Chondrocyte (in vitro differentiated cells): ENCODE data around the gene FSTL5. TPM values are rescaled to one million over a fixed set of nuclear protein-coding genes. Genes with fewer than 3 reads are reported as not detected.

Experiments used
- DNase-seq: peaks from one replicate; pipeline ENCODE4 v3.0.0; 2021; ENCODE audit warnings: mixed read lengths, low spot score
- H3K27ac Mint-ChIP-seq: one replicate; pipeline ENCODE4 v1.8.0; 2021; ENCODE audit warnings: mild to moderate bottlenecking, moderate library complexity, mixed read lengths; ENCODE audit not compliant: unreplicated experiment
- H3K27me3 Mint-ChIP-seq: 2 replicates; pipeline ENCODE4 v1.8.0; 2021; ENCODE audit warnings: low read depth, mixed read lengths
- H3K36me3 Mint-ChIP-seq: 2 replicates; pipeline ENCODE4 v1.8.0; 2021; ENCODE audit warnings: low read depth, mixed read lengths
- H3K4me1 Mint-ChIP-seq: 2 replicates; pipeline ENCODE4 v1.8.0; 2021; ENCODE audit warnings: low read depth, mild to moderate bottlenecking, mixed read lengths
- H3K4me3 Mint-ChIP-seq: one replicate; pipeline ENCODE4 v1.8.0; 2021; ENCODE audit warnings: mild to moderate bottlenecking, moderate library complexity, mixed read lengths; ENCODE audit not compliant: unreplicated experiment
- H3K9me3 Mint-ChIP-seq: 2 replicates; pipeline ENCODE4 v1.8.0; 2021; ENCODE audit warnings: low read depth, mixed read lengths
- CTCF ChIP-seq: fragments of 200-600 bp; sonication (generic); IDR thresholded peaks from 2 replicates; pipeline ENCODE4 v1.5.0; 2021; ENCODE audit warnings: antibody characterized with exemption, mild to moderate bottlenecking, moderate library complexity
- total RNA-seq: library from RNA; stranded (reverse); gene quantifications from 3 replicates; pipeline ENCODE4 v1.2.1, GENCODE V29; 2021

The FSTL5 gene
- total RNA-seq, 1 donor from 2014 or later, result not detected

GRCh38 chr4:161442921-161443320 lies 720.9 kb downstream of the FSTL5 start:
- peaks cover 2% of the 10 kb centered on the region for H3K4me1 Mint-ChIP-seq
- H3K4me3 Mint-ChIP-seq, result no peak overlapping the region
- peaks cover 8% of the 10 kb centered on the region for H3K27me3 Mint-ChIP-seq
- no peak overlapping the region for H3K27ac Mint-ChIP-seq
- no peaks in the 10 kb centered on the region for H3K9me3 Mint-ChIP-seq
- no peaks in the 10 kb centered on the region for H3K36me3 Mint-ChIP-seq
- TF ChIP-seq CTCF, result no peak
- no peak for DNase-seq

GRCh38 chr4:161438096-161438495 lies 725.7 kb downstream of the FSTL5 start:
- H3K4me3 Mint-ChIP-seq, result no peak overlapping the region
- peaks cover 3% of the 10 kb centered on the region for H3K27me3 Mint-ChIP-seq
- H3K4me1 Mint-ChIP-seq, result no peaks in the 10 kb centered on the region

GRCh38 chr4:161428180-161428965 lies 735.4 kb downstream of the FSTL5 start:
- peaks cover 10% of the 10 kb centered on the region for H3K27me3 Mint-ChIP-seq
- H3K27ac Mint-ChIP-seq, result no peak overlapping the region
- no peaks in the 10 kb centered on the region for H3K9me3 Mint-ChIP-seq
- DNase-seq, result peak; percentile 44
- no peaks in the 10 kb centered on the region for H3K4me1 Mint-ChIP-seq
- no peaks in the 10 kb centered on the region for H3K36me3 Mint-ChIP-seq
- no peak overlapping the region for H3K4me3 Mint-ChIP-seq
- no peak for TF ChIP-seq CTCF

More at GRCh38 chr4:161438096-161438495, 725.7 kb downstream of the FSTL5 start:
- Mint-ChIP-seq H3K36me3 (no peaks in the 10 kb centered on the region), H3K27ac (no peak overlapping the region), H3K9me3 (peaks cover 8% of the 10 kb centered on the region)
- no peak for DNase-seq
- no peak for TF ChIP-seq CTCF

- no peak overlapping the region for H3K27ac Mint-ChIP-seq
- no peak for DNase-seq
- no peak for TF ChIP-seq CTCF
- H3K4me1 Mint-ChIP-seq, result no peaks in the 10 kb centered on the region
- no peaks in the 10 kb centered on the region for H3K36me3 Mint-ChIP-seq
- no peaks in the 10 kb centered on the region for H3K9me3 Mint-ChIP-seq
- no peak overlapping the region for H3K4me3 Mint-ChIP-seq
- no peaks in the 10 kb centered on the region for H3K27me3 Mint-ChIP-seq
These were observed 744.0 kb downstream of the FSTL5 start for GRCh38 chr4:161419822-161420221.

GRCh38 chr4:161411901-161412300 lies 751.9 kb downstream of the FSTL5 start:
- no peaks in the 10 kb centered on the region for H3K4me1 Mint-ChIP-seq
- peaks cover 6% of the 10 kb centered on the region for H3K27me3 Mint-ChIP-seq
- no peak overlapping the region for H3K27ac Mint-ChIP-seq
- DNase-seq, result no peak
- H3K36me3 Mint-ChIP-seq, result no peaks in the 10 kb centered on the region
- no peak overlapping the region for H3K4me3 Mint-ChIP-seq
- TF ChIP-seq CTCF, result no peak
- peaks cover 15% of the 10 kb centered on the region for H3K9me3 Mint-ChIP-seq
